GM23248 (cell line): ENCODE data around the gene NEU4. TPM values are rescaled to one million over a fixed set of nuclear protein-coding genes. Genes with fewer than 3 reads are reported as not detected.

Experiments used
- DNase-seq: peaks from one replicate; pipeline ENCODE4 v3.0.0-alpha.2; 2015
- H2AFZ ChIP-seq: fragments of 200-600 bp; sonication (generic); 2 replicates; pipeline ENCODE4 v1.6.1; 2016; ENCODE audit warnings: antibody characterized with exemption
- H3F3A ChIP-seq: fragments of 200-600 bp; sonication (generic); 2 replicates; pipeline ENCODE4 v1.6.1; 2016; ENCODE audit warnings: mild to moderate bottlenecking, antibody characterized with exemption, mixed run types; ENCODE audit not compliant: insufficient read depth
- H3K27ac ChIP-seq: fragments of 200-600 bp; sonication (generic); 2 replicates; pipeline ENCODE4 v1.5.1; 2016; ENCODE audit warnings: mild to moderate bottlenecking
- H3K27me3 ChIP-seq: fragments of 200-600 bp; sonication (generic); replicated peaks from 2 replicates; pipeline ENCODE4 v1.6.1; 2016; ENCODE audit warnings: mild to moderate bottlenecking; ENCODE audit not compliant: insufficient read depth
- H3K36me3 ChIP-seq: fragments of 200-600 bp; sonication (generic); 2 replicates; pipeline ENCODE4 v1.6.1; 2016; ENCODE audit warnings: low read depth, mild to moderate bottlenecking
- H3K4me1 ChIP-seq: fragments of 200-600 bp; sonication (generic); 2 replicates; pipeline ENCODE4 v1.6.1; 2016; ENCODE audit warnings: mild to moderate bottlenecking; ENCODE audit not compliant: insufficient read depth
- H3K4me2 ChIP-seq: fragments of 200-600 bp; sonication (generic); one replicate; pipeline ENCODE4 v1.6.1; 2016; ENCODE audit warnings: mild to moderate bottlenecking; ENCODE audit not compliant: unreplicated experiment
- H3K4me3 ChIP-seq: fragments of 200-600 bp; sonication (generic); 2 replicates; pipeline ENCODE4 v1.5.1; 2016; ENCODE audit warnings: mild to moderate bottlenecking
- H3K79me2 ChIP-seq: fragments of 200-600 bp; sonication (generic); 2 replicates; pipeline ENCODE4 v1.6.1; 2016; ENCODE audit warnings: mild to moderate bottlenecking; ENCODE audit not compliant: insufficient read depth
- H3K9ac ChIP-seq: fragments of 200-600 bp; sonication (generic); 2 replicates; pipeline ENCODE4 v1.6.1; 2016; ENCODE audit warnings: mild to moderate bottlenecking
- H3K9me2 ChIP-seq: fragments of 200-600 bp; sonication (generic); 2 replicates; pipeline ENCODE4 v1.6.1; 2016; ENCODE audit warnings: mixed run types, mild to moderate bottlenecking, moderate library complexity; ENCODE audit not compliant: insufficient read depth
- H3K9me3 ChIP-seq: fragments of 200-600 bp; sonication (generic); one replicate; pipeline ENCODE4 v1.6.1; 2017; ENCODE audit warnings: low read depth
- H4K20me1 ChIP-seq: fragments of 200-600 bp; sonication (generic); 2 replicates; pipeline ENCODE4 v1.6.0; 2016; ENCODE audit not compliant: insufficient read depth
- EZH2 ChIP-seq: fragments of 200-600 bp; sonication (generic); IDR thresholded peaks from 2 replicates; pipeline ENCODE4 v1.6.1; 2018; ENCODE audit warnings: antibody characterized with exemption, mild to moderate bottlenecking; ENCODE audit not compliant: insufficient read depth, poor library complexity, severe bottlenecking
- EZH2phosphoT487 ChIP-seq: fragments of 200-600 bp; sonication (generic); IDR thresholded peaks from 2 replicates; pipeline ENCODE4 v1.6.1; 2018; ENCODE audit warnings: antibody characterized with exemption, moderate library complexity, mild to moderate bottlenecking, low read depth; ENCODE audit not compliant: insufficient read depth
- WGBS, 2 experiments: methylation state at CpG; one replicate each; pipeline ENCODE4 v1.1.6; 2015 to 2017; ENCODE audit warnings: low lambda C conversion rate in 2 of 2, low coverage in 1 of 2; ENCODE audit errors: missing lambda C conversion rate in 2 of 2; 5-methylcytosine and 5-hydroxymethylcytosine counted together
- in situ Hi-C: fragments of 300-500 bp; cut with MboI; formaldehyde crosslinking; loops from 2 replicates; pipeline ENCODE4 v1.15.0; 2020
- polyA plus RNA-seq: library from polyadenylated mRNA; unstranded; fragments of >200 nt; fragmentation: Nextera tagmentation; extraction: Ambion mirVana; gene quantifications from 2 replicates; pipeline ENCODE4 v1.2.1, GENCODE V29; 2016
- total RNA-seq: library from RNA; depleted of rRNA; stranded (reverse); fragments of >200 nt; shearing (Covaris generic); gene quantifications from 2 replicates; pipeline ENCODE4 v1.2.3, GENCODE V29; 2014

NEU4 gene
- total and polyA plus RNA-seq, 2 experiments from 2014 or later: not detected

- Histone ChIP-seq H3K27ac (no peak overlapping the region), H3K4me1 (no peaks in the 10 kb centered on the region), H3K4me3 (no peak overlapping the region), H3F3A (no peaks in the 10 kb centered on the region), H3K4me2 (no peak overlapping the region), H2AFZ (no peak overlapping the region), H3K9me3 (no peaks in the 10 kb centered on the region), H3K79me2 (no peaks in the 10 kb centered on the region), H3K9ac (no peak overlapping the region), H3K27me3 (no peaks in the 10 kb centered on the region), H3K9me2 (no peaks in the 10 kb centered on the region), H4K20me1 (no peaks in the 10 kb centered on the region), H3K36me3 (no peaks in the 10 kb centered on the region)
- TF ChIP-seq EZH2 (no peak), EZH2phosphoT487 (no peak)
- no peak for DNase-seq
- 74 to 75% methylated on average over 39 to 40 of the region's 40 CpGs for WGBS, 2 experiments
- in situ Hi-C loops: no loop called here
Observed at GRCh38 chr2:241812730-241813643, 4.0 kb downstream of the NEU4 start.

DNA sequence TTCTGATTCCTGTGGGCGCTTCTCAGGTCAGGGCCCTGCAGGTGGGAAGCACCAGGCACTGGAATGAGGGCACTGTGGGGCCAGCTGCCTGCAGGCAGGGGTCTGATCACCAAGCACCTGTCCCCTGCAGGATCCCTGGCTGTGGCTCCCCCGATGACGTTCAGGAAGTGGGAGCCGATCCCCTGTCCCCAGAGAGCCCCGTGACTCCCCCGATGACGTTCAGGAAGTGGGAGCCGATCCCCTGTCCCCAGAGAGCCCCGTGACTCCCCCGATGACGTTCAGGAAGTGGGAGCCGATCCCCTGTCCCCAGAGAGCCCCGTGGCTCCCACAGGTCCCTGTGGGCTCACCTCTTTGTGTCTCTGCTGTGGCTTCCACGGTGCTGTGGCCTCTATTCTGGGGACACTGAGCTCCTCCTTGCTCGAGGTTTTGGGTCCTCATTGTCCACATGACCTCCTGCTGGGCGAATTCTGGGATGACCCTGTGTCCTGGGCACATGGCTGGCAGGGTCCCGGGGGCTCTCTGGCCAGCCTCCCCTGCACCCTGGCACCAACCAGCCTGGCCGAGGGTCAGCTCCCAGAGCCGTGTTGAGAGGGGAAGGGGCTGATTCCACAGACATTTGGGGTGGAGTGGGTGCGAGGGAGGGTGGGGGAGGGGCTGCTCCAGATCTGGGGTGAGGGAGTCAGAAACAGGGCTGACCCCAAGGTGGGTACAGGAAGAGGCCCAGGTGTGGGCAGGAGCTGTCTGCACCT lies 4.8 kb downstream of the NEU4 start:
- H3K4me1 ChIP-seq: no peaks in the 10 kb centered on the region
- no peaks in the 10 kb centered on the region for H3K36me3 ChIP-seq
- no peak overlapping the region for H2AFZ ChIP-seq
- no peaks in the 10 kb centered on the region for H3K27me3 ChIP-seq
- no peak overlapping the region for H3K27ac ChIP-seq
- no peak for DNase-seq
- in situ Hi-C loops: no loop called here
- H3K4me3 ChIP-seq: no peak overlapping the region
- H3K9me3 ChIP-seq: no peaks in the 10 kb centered on the region
- H3K4me2 ChIP-seq: no peak overlapping the region
- no peaks in the 10 kb centered on the region for H3F3A ChIP-seq
- TF ChIP-seq EZH2phosphoT487: no peak
- no peak for TF ChIP-seq EZH2
- H3K9ac ChIP-seq: no peak overlapping the region
- no peaks in the 10 kb centered on the region for H4K20me1 ChIP-seq
- no peaks in the 10 kb centered on the region for H3K79me2 ChIP-seq
- H3K9me2 ChIP-seq: no peaks in the 10 kb centered on the region
- 50 to 65% methylated on average over 17 to 19 of the region's 20 CpGs for WGBS, 2 experiments

DNA sequence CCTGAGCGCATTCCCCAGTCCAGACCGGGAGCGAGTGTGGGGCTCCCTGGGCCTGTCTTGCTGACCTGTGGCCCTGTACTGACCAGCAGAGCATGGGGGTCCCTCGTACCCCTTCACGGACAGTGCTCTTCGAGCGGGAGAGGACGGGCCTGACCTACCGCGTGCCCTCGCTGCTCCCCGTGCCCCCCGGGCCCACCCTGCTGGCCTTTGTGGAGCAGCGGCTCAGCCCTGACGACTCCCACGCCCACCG lies 5.3 kb downstream of the NEU4 start:
- no peak overlapping the region for H3K9ac ChIP-seq
- H2AFZ ChIP-seq: no peak overlapping the region
- H3K79me2 ChIP-seq: no peaks in the 10 kb centered on the region
- no peak for TF ChIP-seq EZH2
- TF ChIP-seq EZH2phosphoT487: no peak
- H3K36me3 ChIP-seq: no peaks in the 10 kb centered on the region
- no peak overlapping the region for H3K4me2 ChIP-seq
- no peaks in the 10 kb centered on the region for H3K9me3 ChIP-seq
- in situ Hi-C loops: no loop called here
- H3K27me3 ChIP-seq: no peaks in the 10 kb centered on the region
- H3F3A ChIP-seq: no peaks in the 10 kb centered on the region
- H4K20me1 ChIP-seq: no peaks in the 10 kb centered on the region
- no peaks in the 10 kb centered on the region for H3K4me1 ChIP-seq
- no peak overlapping the region for H3K4me3 ChIP-seq
- no peak for DNase-seq
- WGBS, 2 experiments: 49 to 69% methylated on average over 9 to 17 of the region's 17 CpGs
- H3K27ac ChIP-seq: no peak overlapping the region
- no peaks in the 10 kb centered on the region for H3K9me2 ChIP-seq

DNA sequence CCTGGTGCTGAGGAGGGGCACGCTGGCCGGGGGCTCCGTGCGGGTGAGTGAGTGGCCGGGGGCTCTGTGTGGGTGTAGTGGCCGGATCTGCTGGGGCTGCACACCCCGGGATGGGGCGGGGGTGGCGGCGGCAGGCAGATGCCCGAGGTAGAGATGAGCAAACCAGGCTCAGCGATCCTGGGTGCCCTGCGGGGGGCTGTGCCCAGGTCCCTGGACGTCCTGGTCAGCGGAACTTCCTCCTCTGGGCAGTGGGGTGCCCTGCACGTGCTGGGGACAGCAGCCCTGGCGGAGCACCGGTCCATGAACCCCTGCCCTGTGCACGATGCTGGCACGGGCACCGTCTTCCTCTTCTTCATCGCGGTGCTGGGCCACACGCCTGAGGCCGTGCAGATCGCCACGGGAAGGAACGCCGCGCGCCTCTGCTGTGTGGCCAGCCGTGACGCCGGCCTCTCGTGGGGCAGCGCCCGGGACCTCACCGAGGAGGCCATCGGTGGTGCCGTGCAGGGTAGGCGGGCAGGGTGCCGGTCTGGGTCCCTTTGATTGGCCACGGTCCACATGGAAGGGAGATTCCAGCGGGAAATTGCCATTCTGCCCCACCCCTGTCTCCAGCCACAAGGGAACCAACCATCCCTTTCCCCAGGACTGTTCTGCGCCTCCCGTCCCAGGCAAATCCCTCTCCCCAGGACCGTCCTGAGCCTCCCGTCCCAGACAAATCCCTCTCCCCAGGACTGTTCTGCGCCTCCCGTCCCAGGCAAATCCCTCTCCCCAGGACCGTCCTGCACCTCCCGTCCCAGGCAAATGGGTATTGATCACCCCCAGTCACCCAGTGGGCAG lies 5.9 kb downstream of the NEU4 start:
- TF ChIP-seq EZH2phosphoT487: no peak
- no peak for TF ChIP-seq EZH2
- Histone ChIP-seq H3K4me3 (no peak overlapping the region), H2AFZ (no peak overlapping the region), H3K27me3 (no peaks in the 10 kb centered on the region), H3K4me1 (no peaks in the 10 kb centered on the region), H3K9me2 (no peaks in the 10 kb centered on the region), H3K36me3 (no peaks in the 10 kb centered on the region), H3K9me3 (no peaks in the 10 kb centered on the region), H3K27ac (no peak overlapping the region), H3K4me2 (no peak overlapping the region), H3K79me2 (no peaks in the 10 kb centered on the region), H3F3A (no peaks in the 10 kb centered on the region), H3K9ac (no peak overlapping the region), H4K20me1 (no peaks in the 10 kb centered on the region)
- 73 to 76% methylated on average over 35 to 52 of the region's 52 CpGs for WGBS, 2 experiments
- no peak for DNase-seq
- in situ Hi-C loops: no loop called here
